ENCODE measurements around the gene KSR2. TPM values are rescaled to one million over a fixed set of nuclear protein-coding genes. Genes with fewer than 3 reads are reported as not detected.

Gene KSR2
- total and polyA plus RNA-seq, 2 donors from 2014 or later: 0.34 to 2.9 TPM

DNA sequence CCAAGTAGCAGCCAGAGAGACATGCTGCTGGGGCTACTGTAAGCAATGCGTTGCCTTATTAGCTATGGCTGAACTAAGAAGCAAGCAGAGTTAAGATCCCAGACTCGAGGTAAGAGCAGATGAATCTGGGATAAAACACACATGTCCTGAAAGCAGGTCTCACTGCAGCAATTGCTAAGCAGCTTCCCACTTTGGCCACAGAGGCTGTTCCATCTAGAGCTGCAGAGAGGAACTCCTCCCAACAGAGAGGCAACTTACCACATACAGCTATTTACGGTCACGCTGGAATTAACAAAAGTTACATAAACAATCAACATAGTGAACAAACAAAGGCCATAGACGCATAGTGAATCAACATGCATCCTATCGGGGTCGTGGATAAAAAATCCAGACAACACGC, 90.2 kb downstream of the KSR2 start:
- FAIRE-seq (no peak), DNase-seq (no peak)
- Histone ChIP-seq H3K9me3 (ENCODE audit: control insufficient read depth in 2 of 3, insufficient read depth in 1 of 3, low read length in 3 of 3) (no peaks in the 10 kb centered on the region), H3K4me3 (ENCODE audit: low read length in 3 of 3) (no peak overlapping the region), H3K27ac (ENCODE audit: low read depth in 2 of 2, low read length in 2 of 2) (no peak overlapping the region), H3K27me3 (ENCODE audit: control insufficient read depth, insufficient read depth, low read length) (no peaks in the 10 kb centered on the region), H3K36me3 (ENCODE audit: control insufficient read depth in 2 of 3, insufficient read depth in 3 of 3, low read length in 3 of 3) (no peaks in the 10 kb centered on the region), H3K4me1 (ENCODE audit: control insufficient read depth in 2 of 3, insufficient read depth in 2 of 3, low read depth in 1 of 3, low read length in 3 of 3) (no peaks in the 10 kb centered on the region), H3K9ac (ENCODE audit: low read length in 3 of 3) (no peak overlapping the region)
- intact Hi-C loops (cut with DNase I): no loop called here
- no peak for TF ChIP-seq CTCF (IDR thresholded peaks at IDR 0.05; ENCODE audit: borderline replicate concordance, extremely low read depth, insufficient read depth)

GRCh38 chr12:117876436-117876816, 92.4 kb downstream of the KSR2 start:
- Histone ChIP-seq H3K27me3 (ENCODE audit: control insufficient read depth, insufficient read depth, low read length) (no peaks in the 10 kb centered on the region), H3K27ac (ENCODE audit: low read depth in 2 of 2, low read length in 2 of 2) (no peak overlapping the region), H3K4me1 (ENCODE audit: control insufficient read depth in 2 of 3, insufficient read depth in 2 of 3, low read depth in 1 of 3, low read length in 3 of 3) (no peaks in the 10 kb centered on the region), H3K9me3 (ENCODE audit: control insufficient read depth in 2 of 3, insufficient read depth in 1 of 3, low read length in 3 of 3) (no peaks in the 10 kb centered on the region), H3K9ac (ENCODE audit: low read length in 3 of 3) (no peak overlapping the region), H3K4me3 (ENCODE audit: low read length in 3 of 3) (no peak overlapping the region), H3K36me3 (ENCODE audit: control insufficient read depth in 2 of 3, insufficient read depth in 3 of 3, low read length in 3 of 3) (no peaks in the 10 kb centered on the region)
- FAIRE-seq (no peak), DNase-seq (no peak)
- intact Hi-C loops (cut with DNase I): no loop called here
- TF ChIP-seq CTCF (IDR thresholded peaks at IDR 0.05; ENCODE audit: borderline replicate concordance, extremely low read depth, insufficient read depth): no peak

DNA sequence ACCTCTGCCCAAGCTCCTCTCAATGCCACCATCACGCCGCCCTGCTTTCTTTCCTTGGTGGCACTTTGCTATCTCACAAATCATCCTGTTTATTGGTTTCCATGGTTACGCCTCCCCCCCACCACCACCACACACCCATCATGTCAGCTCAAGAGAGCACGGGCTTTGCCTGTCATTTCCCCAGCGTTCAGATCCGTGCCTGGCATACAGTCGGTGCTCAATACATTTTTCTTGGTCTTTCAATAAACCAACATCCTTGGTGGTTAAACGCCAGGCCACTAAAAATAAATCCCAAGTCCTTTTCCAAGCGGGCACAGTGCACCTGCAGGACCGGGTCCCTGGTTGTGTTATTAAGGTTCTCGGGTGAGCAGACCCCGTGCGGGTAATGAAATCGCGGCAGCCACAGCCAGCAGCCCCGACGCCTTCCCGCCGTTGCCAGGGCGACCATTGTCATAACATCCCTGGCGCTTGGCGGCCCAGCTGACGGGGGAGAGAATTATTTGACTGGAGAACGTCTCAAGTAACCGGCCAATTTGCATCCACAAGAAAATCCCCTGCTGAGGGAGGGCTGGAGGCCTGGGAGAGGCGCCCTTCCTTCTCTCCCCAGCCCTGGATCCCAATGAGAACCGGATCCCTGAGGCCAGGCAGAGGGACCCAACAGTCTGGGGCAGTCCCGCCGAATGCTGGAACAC, 92.9 kb downstream of the KSR2 start:
- DNase-seq (peak; percentile 72 to 92 (median 90)), FAIRE-seq (no peak)

More for the DNA sequence above, 92.9 kb downstream of the KSR2 start:
- no peak for TF ChIP-seq CTCF (IDR thresholded peaks at IDR 0.05; ENCODE audit: borderline replicate concordance, extremely low read depth, insufficient read depth)
- no peaks in the 10 kb centered on the region for H3K4me1 ChIP-seq (ENCODE audit: control insufficient read depth in 2 of 3, insufficient read depth in 2 of 3, low read depth in 1 of 3, low read length in 3 of 3)
- no peak overlapping the region for H3K4me3 ChIP-seq (ENCODE audit: low read length in 3 of 3)
- H3K27me3 ChIP-seq (ENCODE audit: control insufficient read depth, insufficient read depth, low read length): no peaks in the 10 kb centered on the region
- no peaks in the 10 kb centered on the region for H3K9me3 ChIP-seq (ENCODE audit: control insufficient read depth in 2 of 3, insufficient read depth in 1 of 3, low read length in 3 of 3)
- no peak overlapping the region for H3K9ac ChIP-seq (ENCODE audit: low read length in 3 of 3)
- no peak overlapping the region for H3K27ac ChIP-seq (ENCODE audit: low read depth in 2 of 2, low read length in 2 of 2)
- no peaks in the 10 kb centered on the region for H3K36me3 ChIP-seq (ENCODE audit: control insufficient read depth in 2 of 3, insufficient read depth in 3 of 3, low read length in 3 of 3)
- intact Hi-C loops (cut with DNase I): no loop called here
